Gastroesophageal sphincter (tissue), 3 donors: ENCODE measurements around the gene CHEK2.

ENCODE experiments used
- POLR2A ChIP-seq, 2 donors: fragments of 450-650 bp; IDR thresholded peaks; one replicate each; pipeline ENCODE4 v1.6.1; 2017; ENCODE audit warnings: antibody characterized with exemption in 2 of 2, mild to moderate bottlenecking in 2 of 2, moderate library complexity in 1 of 2
- POLR2AphosphoS5 ChIP-seq: sonication (generic); formaldehyde crosslinking; IDR thresholded peaks from one replicate; pipeline ENCODE4 v1.6.1; 2017; ENCODE audit warnings: antibody characterized with exemption
- TF ChIP-seq, protein P1 (sequence below), 4 experiments: fragments of 200-600 bp in 2 of 4; fragments of 450-650 bp in 2 of 4; sonication (generic) in 1 of 4; IDR thresholded peaks; one replicate each; pipeline ENCODE4 v1.5.1; 2017 to 2019; ENCODE audit warnings: antibody characterized with exemption in 4 of 4, mild to moderate bottlenecking in 2 of 4, moderate library complexity in 2 of 4

GRCh38 chr22:28670161-28670560 is 71.5 kb downstream of the CHEK2 start:
- TF ChIP-seq, protein P1, sequence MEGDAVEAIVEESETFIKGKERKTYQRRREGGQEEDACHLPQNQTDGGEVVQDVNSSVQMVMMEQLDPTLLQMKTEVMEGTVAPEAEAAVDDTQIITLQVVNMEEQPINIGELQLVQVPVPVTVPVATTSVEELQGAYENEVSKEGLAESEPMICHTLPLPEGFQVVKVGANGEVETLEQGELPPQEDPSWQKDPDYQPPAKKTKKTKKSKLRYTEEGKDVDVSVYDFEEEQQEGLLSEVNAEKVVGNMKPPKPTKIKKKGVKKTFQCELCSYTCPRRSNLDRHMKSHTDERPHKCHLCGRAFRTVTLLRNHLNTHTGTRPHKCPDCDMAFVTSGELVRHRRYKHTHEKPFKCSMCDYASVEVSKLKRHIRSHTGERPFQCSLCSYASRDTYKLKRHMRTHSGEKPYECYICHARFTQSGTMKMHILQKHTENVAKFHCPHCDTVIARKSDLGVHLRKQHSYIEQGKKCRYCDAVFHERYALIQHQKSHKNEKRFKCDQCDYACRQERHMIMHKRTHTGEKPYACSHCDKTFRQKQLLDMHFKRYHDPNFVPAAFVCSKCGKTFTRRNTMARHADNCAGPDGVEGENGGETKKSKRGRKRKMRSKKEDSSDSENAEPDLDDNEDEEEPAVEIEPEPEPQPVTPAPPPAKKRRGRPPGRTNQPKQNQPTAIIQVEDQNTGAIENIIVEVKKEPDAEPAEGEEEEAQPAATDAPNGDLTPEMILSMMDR (IDR thresholded peaks at IDR 0.05), result no peak
- TF ChIP-seq POLR2AphosphoS5, result no peak
- no peak for TF ChIP-seq POLR2A (IDR thresholded peaks at IDR 0.05)
